H9 (cell line): ENCODE results near the gene TRIP6. TPM values are rescaled to one million over a fixed set of nuclear protein-coding genes. Genes with fewer than 3 reads are reported as not detected.

Experiments
- DNase-seq: peaks from one replicate; pipeline ENCODE4 v3.0.0-alpha.2; 2017
- H2AFZ ChIP-seq: one replicate; pipeline ENCODE4 v1.6.1; 2013; ENCODE audit warnings: mild to moderate bottlenecking, low read length, control low read depth, moderate library complexity
- H2AK5ac ChIP-seq: 2 replicates; pipeline ENCODE4 v1.6.1; 2013; ENCODE audit warnings: low read length, control low read depth, mixed read lengths; ENCODE audit not compliant: insufficient read length
- H2BK120ac ChIP-seq: one replicate; pipeline ENCODE4 v1.6.1; 2013; ENCODE audit warnings: low read depth, mild to moderate bottlenecking, low read length, control low read depth, inconsistent platforms; ENCODE audit not compliant: poor library complexity, severe bottlenecking
- H2BK12ac ChIP-seq: 2 replicates; pipeline ENCODE4 v1.6.1; 2013; ENCODE audit warnings: low read length, control low read depth, mixed read lengths, low read depth; ENCODE audit not compliant: insufficient read length
- H2BK15ac ChIP-seq: 2 replicates; pipeline ENCODE4 v1.6.1; 2013; ENCODE audit warnings: low read depth, low read length, control low read depth
- H2BK20ac ChIP-seq: one replicate; pipeline ENCODE4 v1.6.1; 2013; ENCODE audit warnings: low read depth, mild to moderate bottlenecking, low read length, control low read depth, inconsistent platforms; ENCODE audit not compliant: poor library complexity, severe bottlenecking
- H2BK5ac ChIP-seq: 2 replicates; pipeline ENCODE4 v1.6.1; 2013; ENCODE audit warnings: low read length, control low read depth, mixed read lengths; ENCODE audit not compliant: insufficient read length
- H3K14ac ChIP-seq: 2 replicates; pipeline ENCODE4 v1.6.1; 2013; ENCODE audit warnings: low read length, control low read depth; ENCODE audit not compliant: insufficient read depth
- H3K18ac ChIP-seq: 2 replicates; pipeline ENCODE4 v1.6.1; 2013; ENCODE audit warnings: low read depth, mild to moderate bottlenecking, mixed read lengths, low read length, control low read depth; ENCODE audit not compliant: insufficient read length
- H3K23ac ChIP-seq: 2 replicates; pipeline ENCODE4 v1.6.1; 2013; ENCODE audit warnings: low read length, control low read depth, mixed read lengths, low read depth; ENCODE audit not compliant: insufficient read length
- H3K23me2 ChIP-seq: 2 replicates; pipeline ENCODE4 v1.6.1; 2013; ENCODE audit warnings: low read depth, mild to moderate bottlenecking, mixed read lengths, low read length, control low read depth; ENCODE audit not compliant: insufficient read length, poor library complexity, severe bottlenecking
- H3K27ac ChIP-seq: 2 replicates; pipeline ENCODE4 v1.5.1; 2013; ENCODE audit warnings: low read length, control low read depth, mixed read lengths, low read depth; ENCODE audit not compliant: insufficient read length
- H3K27me3 ChIP-seq: 2 replicates; pipeline ENCODE4 v1.6.1; 2013; ENCODE audit warnings: low read length, control low read depth, inconsistent platforms; ENCODE audit not compliant: insufficient read depth
- H3K4ac ChIP-seq: 2 replicates; pipeline ENCODE4 v1.6.1; 2013; ENCODE audit warnings: low read depth, mild to moderate bottlenecking, control low read depth, inconsistent platforms, low read length, moderate library complexity
- H3K4me1 ChIP-seq: 2 replicates; pipeline ENCODE4 v1.6.1; 2013; ENCODE audit warnings: low read length, control low read depth, inconsistent platforms; ENCODE audit not compliant: insufficient read depth
- H3K4me2 ChIP-seq: 2 replicates; pipeline ENCODE4 v1.6.1; 2013; ENCODE audit warnings: low read length, control low read depth, mixed read lengths; ENCODE audit not compliant: insufficient read length, insufficient read depth
- H3K56ac ChIP-seq: 2 replicates; pipeline ENCODE4 v1.6.1; 2013; ENCODE audit warnings: low read depth, mild to moderate bottlenecking, mixed read lengths, low read length, control low read depth; ENCODE audit not compliant: insufficient read length
- H3K79me1 ChIP-seq: 2 replicates; pipeline ENCODE4 v1.6.1; 2013; ENCODE audit warnings: low read depth, mild to moderate bottlenecking, moderate library complexity, low read length, control low read depth, inconsistent platforms; ENCODE audit not compliant: insufficient read depth, poor library complexity, severe bottlenecking
- H3K79me2 ChIP-seq: 2 replicates; pipeline ENCODE4 v1.6.1; 2013; ENCODE audit warnings: low read length, control low read depth, inconsistent platforms; ENCODE audit not compliant: insufficient read depth
- H3K9ac ChIP-seq: 2 replicates; pipeline ENCODE4 v1.6.1; 2013; ENCODE audit warnings: low read length, control low read depth, mixed read lengths; ENCODE audit not compliant: insufficient read length; ENCODE audit errors: extremely low read depth
- H3K9me3 ChIP-seq: one replicate; pipeline ENCODE4 v1.6.1; 2013; ENCODE audit warnings: low read depth, low read length, inconsistent platforms; ENCODE audit not compliant: control insufficient read depth
- H3T11ph ChIP-seq: one replicate; pipeline ENCODE4 v1.6.1; 2013; ENCODE audit warnings: mild to moderate bottlenecking, low read length, control low read depth, inconsistent platforms
- H4K20me1 ChIP-seq: one replicate; pipeline ENCODE4 v1.6.1; 2013; ENCODE audit not compliant: control insufficient read depth, insufficient read length, insufficient read depth
- H4K5ac ChIP-seq: 2 replicates; pipeline ENCODE4 v1.6.1; 2013; ENCODE audit warnings: low read depth, mild to moderate bottlenecking, mixed read lengths, low read length, control low read depth; ENCODE audit not compliant: insufficient read length
- H4K8ac ChIP-seq: replicated peaks from 2 replicates; pipeline ENCODE4 v1.6.1; 2013; ENCODE audit warnings: low read length, control low read depth, mixed read lengths, low read depth; ENCODE audit not compliant: insufficient read length
- H4K91ac ChIP-seq: 2 replicates; pipeline ENCODE4 v1.6.1; 2013; ENCODE audit warnings: low read depth, mild to moderate bottlenecking, moderate library complexity, mixed read lengths, low read length, control low read depth; ENCODE audit not compliant: insufficient read length
- H3K27ac Mint-ChIP-seq, 3 experiments: 2 replicates in 2 of 3; 3 replicates in 1 of 3; pipeline ENCODE4 v1.8.0; 2020 to 2021; ENCODE audit warnings: mixed read lengths in 3 of 3, mild to moderate bottlenecking in 1 of 3, moderate library complexity in 1 of 3
- H3K27me3 Mint-ChIP-seq: 2 replicates; pipeline ENCODE4 v1.8.0; 2021; ENCODE audit warnings: low read depth, mild to moderate bottlenecking, moderate library complexity, mixed read lengths
- H3K36me3 Mint-ChIP-seq, 3 experiments: 2 replicates in 2 of 3; 3 replicates in 1 of 3; pipeline ENCODE4 v1.8.0; 2020 to 2021; ENCODE audit warnings: low read depth in 3 of 3, mixed read lengths in 3 of 3; ENCODE audit not compliant: insufficient read depth in 1 of 3
- H3K4me1 Mint-ChIP-seq, 2 experiments: 2 replicates each; pipeline ENCODE4 v1.8.0; 2020; ENCODE audit warnings: mixed read lengths in 2 of 2
- H3K4me3 Mint-ChIP-seq, 2 experiments: 2 replicates in 1 of 2; 3 replicates in 1 of 2; pipeline ENCODE4 v1.8.0; 2020 to 2021; ENCODE audit warnings: mild to moderate bottlenecking in 2 of 2, mixed read lengths in 2 of 2, moderate library complexity in 1 of 2
- H3K9me3 Mint-ChIP-seq, 2 experiments: 2 replicates in 1 of 2; 3 replicates in 1 of 2; pipeline ENCODE4 v1.8.0; 2020; ENCODE audit warnings: mild to moderate bottlenecking in 2 of 2, mixed read lengths in 2 of 2, moderate library complexity in 1 of 2
- CTCF ChIP-seq: fragments of 200-600 bp; sonication (generic); conservative IDR thresholded peaks from 3 replicates; pipeline ENCODE4 v1.8.0; 2021; ENCODE audit warnings: antibody characterized with exemption, mild to moderate bottlenecking
- WGBS: extraction: QIAGEN DNeasy Blood & Tissue Kit; methylation state at CpG from one replicate; pipeline ENCODE4 v1.1.7; 2013; ENCODE audit warnings: missing lambda C conversion rate, low lambda C conversion rate, mixed read lengths; ENCODE audit not compliant: insufficient read length; ENCODE audit errors: extremely low coverage; 5-methylcytosine and 5-hydroxymethylcytosine counted together
- total RNA-seq: library from RNA; stranded (reverse); gene quantifications from 2 replicates; pipeline ENCODE4 v1.2.1, GENCODE V29; 2021

Gene TRIP6
- total RNA-seq, 1 experiment from 2014 or later, result 122 TPM

- Histone ChIP-seq H3K4me1 (peaks cover 2% of the 10 kb centered on the region; the same call in 1 of the 2 replicates), H4K5ac (no peak overlapping the region), H3K9me3 (no peaks in the 10 kb centered on the region), H2AK5ac (no peak overlapping the region), H3K4ac (no peak overlapping the region), H3K23ac (no peak overlapping the region), H4K20me1 (no peaks in the 10 kb centered on the region), H3K79me1 (no peaks in the 10 kb centered on the region), H2BK12ac (no peak overlapping the region), H4K91ac (no peak overlapping the region), H2BK15ac (no peak overlapping the region), H3K18ac (no peak overlapping the region), H2BK120ac (no peak overlapping the region), H2BK20ac (no peak overlapping the region), H2BK5ac (no peak overlapping the region), H3K9ac (no peak overlapping the region), H3K23me2 (peaks cover 24% of the 10 kb centered on the region), H3K27me3 (no peaks in the 10 kb centered on the region), H4K8ac (no peak overlapping the region), H3K56ac (no peak overlapping the region), H3K79me2 (peaks cover 6% of the 10 kb centered on the region; the same call in 1 of the 2 replicates), H2AFZ (no peak overlapping the region), H3T11ph (no peak overlapping the region), H3K27ac (no peak overlapping the region), H3K14ac (no peak overlapping the region), H3K4me2 (peak overlapping the region; percentile 54)
- TF ChIP-seq CTCF, result no peak
- peak overlapping the region in 2 of 3 experiments; percentile 88 to 92; a peak in 4 of 7 replicates for H3K27ac Mint-ChIP-seq
- peaks cover 53 to 62% (median 60%) of the 10 kb centered on the region in 3 experiments for H3K36me3 Mint-ChIP-seq
- no CpG with 5 or more reads among the region's 21 CpGs for WGBS
- no peak for DNase-seq
- H3K4me3 Mint-ChIP-seq, result peak overlapping the region; percentile 73 to 83
- H3K4me1 Mint-ChIP-seq, result peaks cover 37 to 51% of the 10 kb centered on the region in 2 experiments
- no peaks in the 10 kb centered on the region for H3K9me3 Mint-ChIP-seq
- no peaks in the 10 kb centered on the region; the same call in 1 of the 2 replicates for H3K27me3 Mint-ChIP-seq
These were observed 20.5 kb downstream of the TRIP6 start for GRCh38 chr7:100887516-100888290.
